SKM-1 (cell line): Measurements from ENCODE around the gene MAPK8.

ENCODE experiments used
- DNase-seq: peaks from one replicate; lab custom pipeline; 2025; ENCODE audit not compliant: unreplicated experiment; lab: John Stamatoyannopoulos, UW

The MAPK8 gene

DNA sequence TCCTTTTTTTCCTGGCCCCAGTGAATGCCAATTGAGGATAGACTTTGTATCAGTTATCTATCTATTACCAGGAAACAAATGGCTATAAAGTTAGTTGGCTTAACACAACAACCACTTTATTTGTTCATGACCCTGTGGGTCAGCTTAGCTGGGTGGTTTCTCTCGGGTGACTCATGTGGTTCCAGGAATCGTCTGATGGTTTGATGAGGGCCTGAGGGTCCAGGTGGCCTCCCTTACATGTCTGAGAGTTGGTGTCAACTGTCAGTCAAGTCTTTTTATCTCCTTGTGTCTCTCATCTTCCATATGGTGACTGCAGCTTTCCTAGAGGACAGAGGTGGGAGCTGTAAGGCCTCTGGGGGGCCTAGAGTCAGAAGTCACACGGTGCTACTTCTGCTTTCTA is 15.3 kb upstream of the MAPK8 start:
- no peak for DNase-seq

DNA sequence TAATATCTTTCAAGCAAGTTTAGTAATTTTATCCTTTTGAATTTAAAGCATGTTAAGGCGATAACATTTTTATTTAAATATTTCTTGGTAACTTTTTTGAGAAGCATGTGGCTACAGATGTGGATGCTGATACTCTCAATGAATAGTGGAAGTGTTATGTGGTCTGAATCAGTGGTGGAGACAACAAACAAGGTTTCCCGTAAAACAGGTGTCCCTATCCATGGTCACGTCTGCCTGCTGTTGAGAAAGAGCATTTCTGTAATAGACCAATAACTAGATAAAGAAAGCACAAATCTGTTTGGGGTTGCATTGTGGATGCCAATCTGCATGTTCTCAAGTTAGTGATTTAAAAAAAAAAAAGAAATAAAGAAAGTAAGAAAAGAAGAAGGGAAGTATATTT is 13.9 kb upstream of the MAPK8 start:
- DNase-seq: no peak

DNA sequence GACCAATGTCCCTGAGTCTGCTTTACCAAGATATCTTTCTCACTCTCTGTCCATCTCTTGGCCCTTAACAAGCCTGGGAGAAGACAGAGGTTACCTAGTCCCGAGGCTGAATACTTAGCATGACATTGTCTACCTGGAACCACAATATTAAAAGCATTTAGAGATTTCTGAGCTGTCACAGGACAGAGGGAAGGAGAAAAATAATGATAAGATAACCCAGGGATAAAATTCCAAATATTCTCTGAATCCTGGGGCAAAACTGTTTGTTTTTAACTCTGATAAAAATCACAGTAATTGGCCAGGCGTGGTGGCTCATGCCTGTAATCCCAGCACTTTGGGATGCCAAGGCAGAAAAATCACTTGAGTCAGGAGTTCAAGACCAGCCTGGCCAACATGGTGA is 12.0 kb upstream of the MAPK8 start:
- DNase-seq: no peak

DNA sequence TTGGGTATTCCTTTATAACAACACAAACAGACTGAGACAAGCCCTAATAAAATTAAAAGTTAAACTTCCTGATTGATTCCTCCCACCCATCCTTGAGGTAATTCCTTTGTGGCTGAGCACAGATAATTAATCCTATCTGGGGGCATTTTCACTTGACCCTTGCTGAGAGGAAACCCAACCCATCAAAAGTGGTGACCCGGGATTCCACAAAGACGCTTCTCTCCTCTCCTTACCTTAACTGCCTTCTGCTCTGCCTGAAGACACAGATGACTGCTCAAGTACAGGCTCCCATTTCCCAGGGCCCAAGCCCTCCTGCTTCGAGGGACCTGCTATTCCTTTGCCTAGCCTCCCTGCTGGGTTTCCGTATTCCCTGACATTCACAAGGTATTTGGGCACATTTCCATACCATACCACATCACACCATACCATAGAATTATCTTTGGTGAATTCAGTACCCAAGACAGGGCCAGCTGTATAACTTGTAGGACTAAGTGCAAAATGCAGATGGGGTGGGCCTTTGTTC is 9.8 kb upstream of the MAPK8 start:
- no peak for DNase-seq

DNA sequence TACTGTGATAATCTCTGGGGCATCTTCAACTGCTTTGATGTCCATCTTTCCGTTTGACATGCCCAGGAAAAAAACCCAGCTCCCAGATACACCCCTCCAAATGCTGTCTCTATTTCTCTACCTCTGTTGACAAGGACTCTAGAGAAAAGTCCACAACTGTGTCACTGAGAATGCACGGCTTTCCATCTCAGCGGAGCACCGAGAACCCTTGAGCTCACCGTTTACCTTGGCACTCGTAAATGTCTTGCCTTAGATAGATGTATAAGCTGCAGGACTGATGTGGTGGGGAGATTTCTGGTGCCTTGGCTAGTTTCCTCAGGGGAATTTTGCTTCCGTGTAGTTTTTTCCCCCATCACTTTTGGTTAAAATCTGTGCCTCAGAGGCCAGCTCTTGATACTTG is 7.4 kb upstream of the MAPK8 start:
- no peak for DNase-seq

DNA sequence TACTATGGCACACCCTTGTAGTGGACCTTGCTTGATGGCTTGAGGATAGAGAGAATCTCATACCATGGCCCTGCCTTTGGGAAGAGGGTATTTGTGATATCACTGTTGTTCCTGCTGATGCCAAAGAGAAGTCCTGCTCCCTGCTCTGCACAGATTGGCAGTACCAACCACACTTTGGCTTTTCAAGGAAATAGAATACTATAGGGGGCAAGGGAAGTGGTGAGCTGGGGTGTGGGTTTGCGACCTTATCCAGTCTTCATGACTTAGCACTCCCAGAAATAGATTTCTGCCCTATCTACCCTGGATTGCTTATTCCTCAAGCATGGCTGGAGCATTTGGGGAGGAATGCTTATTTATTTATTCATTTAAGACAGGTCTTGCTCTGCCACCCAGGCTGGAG is 6.8 kb upstream of the MAPK8 start:
- no peak for DNase-seq

DNA sequence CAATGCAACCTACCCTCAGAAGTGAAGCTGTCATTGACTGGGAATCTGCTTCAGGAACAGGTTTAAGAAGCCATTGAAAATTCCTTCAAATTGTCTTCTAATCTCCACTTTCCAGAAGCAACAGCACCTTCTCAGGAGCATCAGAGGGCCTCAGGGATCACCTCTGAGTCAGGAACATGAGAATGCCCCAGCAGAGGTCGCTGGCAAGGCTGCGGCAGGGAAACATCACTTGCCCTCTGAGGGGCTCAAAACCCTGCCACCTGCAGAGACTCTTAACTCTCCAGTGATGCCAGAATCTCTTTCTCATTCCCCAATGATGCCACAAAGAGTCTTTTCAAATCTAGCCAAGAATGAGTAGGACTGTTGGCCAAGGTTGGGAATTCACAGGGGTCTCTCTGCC is 5.9 kb upstream of the MAPK8 start:
- DNase-seq: no peak

DNA sequence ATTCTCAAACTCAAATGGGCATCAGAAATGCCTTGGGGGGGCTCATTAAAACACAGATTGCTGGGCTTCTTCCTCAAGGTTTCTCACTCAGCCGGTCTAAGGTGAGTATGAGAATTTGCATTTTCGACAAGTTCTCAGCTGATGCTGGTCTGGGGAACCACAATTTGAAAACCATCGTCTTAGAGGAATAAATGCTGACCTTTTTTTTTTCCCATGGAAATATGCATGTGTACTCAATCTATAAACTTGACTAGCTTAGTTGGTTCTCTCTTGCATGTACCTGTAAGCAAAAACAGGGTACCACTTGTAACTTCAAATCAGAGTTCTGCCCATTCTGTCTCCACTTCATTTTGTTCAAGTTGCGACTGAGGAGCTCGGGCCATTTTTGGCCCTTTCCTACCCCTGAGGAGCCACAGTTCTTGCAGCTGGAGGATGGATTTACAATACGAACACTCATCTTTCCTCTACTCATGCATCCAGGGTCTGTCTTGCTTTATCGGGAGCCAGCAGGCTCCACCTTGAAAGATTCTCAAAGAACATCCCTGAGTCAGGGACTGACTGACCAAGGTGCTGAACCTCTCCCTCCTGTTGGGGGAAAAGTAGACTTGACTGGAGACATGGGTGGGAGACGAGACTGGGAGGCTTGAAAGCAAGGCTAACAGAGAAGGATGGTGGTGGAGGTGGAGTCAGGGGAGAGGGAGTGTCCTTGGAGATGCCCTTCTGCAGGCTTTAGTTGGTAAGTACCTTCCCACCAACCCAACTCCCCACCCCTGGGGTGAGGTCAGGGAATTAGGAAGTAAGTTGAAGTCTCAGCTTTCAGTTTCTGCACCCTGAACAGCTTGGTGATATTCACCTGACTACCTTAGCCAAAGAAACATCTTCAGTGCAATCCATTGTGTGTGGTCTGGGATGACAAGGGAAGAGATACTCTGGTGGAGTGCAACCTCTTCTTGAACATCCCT is 3.7 kb upstream of the MAPK8 start:
- no peak for DNase-seq

DNA sequence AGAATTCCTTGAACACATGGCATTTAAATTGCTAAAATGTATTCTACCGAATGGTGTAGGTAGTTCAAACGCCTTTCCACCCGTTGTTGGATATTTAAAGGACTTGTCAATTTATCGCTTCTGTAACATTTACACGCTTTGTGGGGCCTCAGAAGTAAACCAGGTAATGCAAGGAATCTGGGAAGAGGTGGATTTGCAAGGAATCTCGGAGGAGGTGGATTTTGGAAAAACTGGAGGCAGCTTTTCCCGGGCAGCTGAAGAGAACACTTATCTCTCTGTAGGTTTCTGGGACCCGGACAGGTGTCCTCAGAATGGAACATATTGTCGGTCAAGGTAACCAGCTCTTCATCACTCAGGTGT is 592 bp upstream of the MAPK8 start:
- DNase-seq: no peak

DNA sequence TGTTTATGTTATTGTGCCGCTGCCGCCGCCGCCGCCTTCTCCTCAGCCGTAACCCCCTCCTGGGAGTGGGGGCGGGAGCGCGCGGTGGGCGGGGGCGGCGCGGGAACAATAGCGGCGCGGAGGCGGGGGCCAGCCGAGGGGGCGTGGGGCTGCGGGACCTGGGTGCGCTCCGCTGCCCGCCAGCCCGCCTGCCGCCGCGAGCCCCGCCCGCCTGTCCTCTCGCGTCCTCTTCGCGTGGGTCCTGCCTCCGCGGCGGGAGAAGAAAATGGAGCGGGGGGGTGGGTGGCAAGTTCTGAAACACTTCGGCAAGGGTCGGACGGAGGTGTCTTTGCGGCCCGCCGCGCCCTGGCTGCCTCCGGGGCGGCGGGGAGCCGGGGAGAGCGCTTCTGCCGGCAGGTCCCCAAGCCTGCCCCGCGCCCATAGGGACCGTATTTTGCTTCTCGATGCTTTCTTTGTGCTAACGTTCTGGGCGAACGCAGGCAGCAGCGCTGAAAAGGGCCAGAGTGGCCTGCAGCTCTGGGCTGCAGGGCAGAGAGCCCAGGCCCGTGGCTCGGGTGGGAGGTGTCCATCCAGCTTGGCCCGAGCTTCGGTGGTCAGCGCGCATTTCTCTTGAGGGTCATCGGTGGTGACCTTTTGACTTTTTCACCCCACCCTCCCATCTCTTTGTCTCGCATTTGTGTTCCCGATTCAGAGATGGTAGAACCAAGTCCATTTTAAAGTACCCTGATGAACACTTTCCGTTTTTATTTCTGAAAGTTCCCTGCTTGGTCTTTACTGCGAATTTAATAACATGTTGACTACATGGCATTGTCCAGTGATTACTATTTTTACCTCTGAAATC is 613 bp downstream of the MAPK8 start:
- no peak for DNase-seq

DNA sequence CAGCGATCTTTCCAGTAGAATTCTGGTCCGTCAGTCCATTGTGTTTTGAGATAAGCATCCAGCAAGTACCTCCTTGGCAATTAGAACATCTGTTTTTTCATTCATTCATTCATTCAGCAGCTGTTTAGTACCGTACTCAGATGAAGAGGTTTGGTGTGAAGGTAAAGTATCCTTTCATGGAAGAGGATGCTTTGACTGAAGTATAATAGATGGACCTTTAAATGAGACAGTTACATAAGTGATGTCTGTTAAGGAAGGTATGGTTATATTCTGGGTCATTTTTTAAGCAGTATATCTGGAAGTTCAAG is 1.2 kb downstream of the MAPK8 start:
- no peak for DNase-seq

DNA sequence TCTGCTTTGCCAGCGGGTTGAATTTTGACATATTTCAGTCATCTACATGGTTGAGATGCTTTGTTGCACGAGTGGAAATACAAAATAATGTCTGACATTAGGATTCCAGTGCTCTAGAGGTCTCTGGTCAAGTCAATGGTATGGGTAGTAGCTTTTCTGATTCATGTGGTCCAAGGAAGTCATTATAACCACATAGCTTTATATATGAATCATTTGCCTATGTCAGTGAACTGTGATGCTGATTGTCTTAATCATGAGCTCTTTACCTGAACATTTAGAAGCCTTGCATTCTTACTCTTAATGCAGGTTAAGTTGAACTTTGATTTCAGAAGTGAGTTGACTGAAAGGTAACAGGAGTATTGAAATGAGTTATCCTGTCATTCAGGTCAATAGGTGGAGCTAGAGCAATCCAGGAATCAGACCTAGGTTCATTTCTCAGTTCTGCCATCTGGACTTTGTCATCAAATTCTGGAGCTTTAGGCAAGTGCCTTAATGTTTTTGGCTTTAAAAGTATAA is 3.3 kb downstream of the MAPK8 start:
- no peak for DNase-seq

DNA sequence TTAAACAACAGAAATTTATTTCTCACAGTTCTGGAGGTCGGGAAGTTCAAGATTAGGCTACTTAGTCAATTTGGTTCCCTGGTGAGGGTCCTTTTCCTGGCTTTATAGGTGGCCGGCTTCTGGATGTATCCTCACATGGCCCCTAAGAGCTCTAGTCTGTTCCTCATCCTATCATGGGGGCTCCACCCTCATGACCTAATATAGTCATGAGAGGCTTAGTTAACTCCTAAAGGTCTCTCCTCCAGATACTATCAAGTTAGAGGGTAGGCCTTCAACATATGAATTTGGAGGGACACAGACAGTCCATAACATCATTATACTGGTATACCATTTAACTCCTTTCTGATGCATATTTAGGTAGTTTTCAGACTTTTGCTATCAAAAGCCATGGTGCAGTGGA is 7.6 kb downstream of the MAPK8 start:
- no peak for DNase-seq

DNA sequence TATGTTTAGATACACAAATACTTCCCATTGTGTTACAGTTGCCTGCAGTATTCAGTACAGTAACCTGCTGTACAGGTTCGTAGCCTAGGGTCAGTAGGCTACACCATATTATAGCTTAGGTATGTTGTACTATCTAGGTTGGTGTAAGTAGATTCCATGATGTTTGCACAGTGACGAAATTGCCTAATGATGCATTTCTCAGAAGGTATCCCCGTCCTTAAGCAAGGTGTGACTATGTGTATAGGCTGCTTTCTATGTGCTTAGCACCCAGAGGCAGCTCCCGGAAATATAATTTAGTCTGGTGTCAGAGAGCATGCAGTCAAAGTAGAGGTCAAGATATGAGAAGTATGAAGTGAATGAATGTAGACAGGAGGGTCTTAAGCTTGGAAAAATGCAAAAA is 9.8 kb downstream of the MAPK8 start:
- DNase-seq: no peak

DNA sequence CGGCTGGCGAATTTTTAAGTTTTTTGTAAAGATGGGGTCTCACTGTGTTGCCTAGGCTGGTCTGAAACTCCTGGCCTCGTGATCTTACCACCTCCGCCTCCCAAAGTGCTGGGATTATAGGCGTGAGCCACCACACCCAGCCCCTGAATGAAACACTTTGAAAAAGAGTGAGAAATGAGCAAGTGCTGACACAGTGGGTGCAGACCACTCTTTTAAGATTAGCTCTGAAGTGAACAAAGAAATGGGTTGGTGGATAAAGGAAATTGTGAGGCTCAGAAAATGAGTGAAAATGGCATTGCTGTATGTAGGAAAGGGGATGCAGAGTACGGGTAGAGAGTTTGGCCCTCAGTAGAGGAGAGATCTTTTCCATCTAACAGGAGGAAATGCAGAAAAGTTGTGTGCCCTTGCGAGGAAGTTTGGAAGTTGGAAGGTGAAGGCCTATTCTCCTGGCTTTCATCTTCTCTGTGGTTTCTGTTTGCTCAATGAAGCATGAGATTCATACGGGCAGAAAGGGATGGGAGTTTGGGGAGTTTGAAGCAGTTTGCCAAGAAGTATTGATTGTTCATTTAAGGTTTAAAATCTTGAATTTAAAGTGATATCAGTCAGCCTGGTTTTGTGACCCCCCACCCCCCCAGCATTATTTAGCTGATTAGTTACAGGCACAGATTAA is 11.0 kb downstream of the MAPK8 start:
- no peak for DNase-seq

DNA sequence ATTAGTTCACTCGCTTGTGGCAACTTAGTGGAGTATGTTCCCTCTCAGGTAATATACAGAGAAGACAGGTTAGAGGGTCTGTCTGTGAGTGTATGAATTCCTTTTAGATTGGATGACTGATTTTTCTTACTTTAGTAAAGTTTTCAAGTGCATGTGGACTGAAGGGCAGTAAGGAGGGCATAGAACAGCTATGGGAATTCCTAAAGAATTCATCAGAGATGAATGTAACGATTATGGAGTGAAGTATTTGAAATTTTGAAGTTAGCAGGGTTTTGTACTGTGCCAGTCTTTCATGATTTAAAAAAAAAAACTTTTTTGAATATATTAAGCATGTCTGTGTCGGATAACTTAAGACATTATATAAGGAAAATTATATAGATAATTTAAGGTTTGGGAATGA is 15.5 kb downstream of the MAPK8 start:
- no peak for DNase-seq

DNA sequence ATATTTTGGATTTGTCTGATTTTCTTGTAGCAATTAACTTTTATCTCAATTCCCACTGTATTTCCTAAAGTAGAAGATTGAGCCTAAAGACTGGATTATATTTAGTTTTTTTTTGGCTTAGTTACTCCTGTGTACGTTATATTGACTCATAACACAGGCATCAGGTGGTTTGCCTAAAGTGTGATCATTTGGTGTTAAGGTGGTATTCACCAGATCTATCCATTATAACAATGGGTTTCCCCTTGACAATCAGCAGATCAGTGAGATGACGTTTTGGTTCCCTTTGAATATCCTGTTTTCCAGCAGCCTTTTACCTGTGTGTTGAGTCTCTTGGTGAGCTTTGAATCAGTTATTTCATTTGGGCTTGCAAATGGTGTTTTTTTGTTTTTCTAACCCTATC is 18.1 kb downstream of the MAPK8 start:
- no peak for DNase-seq

DNA sequence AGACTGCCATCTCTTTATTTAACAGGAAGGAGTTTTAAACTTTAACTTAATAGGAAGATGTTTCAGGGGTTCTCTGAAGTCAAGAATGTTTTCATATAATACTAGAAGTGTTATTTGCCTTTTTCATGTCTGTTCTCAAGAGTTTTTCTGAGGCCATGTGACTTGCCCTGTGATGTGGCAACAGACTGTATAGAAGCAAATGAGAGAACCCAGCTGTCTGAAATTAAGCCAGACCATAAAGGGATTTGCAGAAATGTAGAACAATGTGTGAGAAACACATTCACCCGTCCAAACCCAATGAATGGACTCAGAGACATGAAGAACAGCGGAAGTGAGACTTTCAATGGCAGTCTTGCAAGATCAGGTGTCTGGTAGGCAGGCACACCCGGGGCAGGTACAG is 23.8 kb downstream of the MAPK8 start:
- DNase-seq: no peak

DNA sequence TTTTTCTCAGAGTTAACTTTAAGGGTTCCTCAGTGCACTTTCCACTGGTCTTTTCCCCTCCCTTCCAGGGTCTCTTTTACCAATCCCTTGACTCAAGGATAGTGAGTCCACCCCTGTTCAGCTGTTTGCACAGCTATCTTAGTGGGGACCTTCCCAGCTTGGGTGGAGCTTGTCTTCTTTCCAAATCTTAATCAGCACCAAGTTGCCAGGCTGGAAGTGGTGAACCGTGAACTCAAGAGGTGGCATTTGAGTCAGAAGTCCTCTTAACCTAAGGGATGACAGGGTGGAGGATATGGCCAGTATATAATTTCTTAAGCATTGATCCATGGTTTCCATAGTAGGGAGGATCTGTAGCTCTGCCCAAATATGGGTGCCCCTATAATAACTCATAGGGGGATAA is 25.0 kb downstream of the MAPK8 start:
- DNase-seq: no peak

DNA sequence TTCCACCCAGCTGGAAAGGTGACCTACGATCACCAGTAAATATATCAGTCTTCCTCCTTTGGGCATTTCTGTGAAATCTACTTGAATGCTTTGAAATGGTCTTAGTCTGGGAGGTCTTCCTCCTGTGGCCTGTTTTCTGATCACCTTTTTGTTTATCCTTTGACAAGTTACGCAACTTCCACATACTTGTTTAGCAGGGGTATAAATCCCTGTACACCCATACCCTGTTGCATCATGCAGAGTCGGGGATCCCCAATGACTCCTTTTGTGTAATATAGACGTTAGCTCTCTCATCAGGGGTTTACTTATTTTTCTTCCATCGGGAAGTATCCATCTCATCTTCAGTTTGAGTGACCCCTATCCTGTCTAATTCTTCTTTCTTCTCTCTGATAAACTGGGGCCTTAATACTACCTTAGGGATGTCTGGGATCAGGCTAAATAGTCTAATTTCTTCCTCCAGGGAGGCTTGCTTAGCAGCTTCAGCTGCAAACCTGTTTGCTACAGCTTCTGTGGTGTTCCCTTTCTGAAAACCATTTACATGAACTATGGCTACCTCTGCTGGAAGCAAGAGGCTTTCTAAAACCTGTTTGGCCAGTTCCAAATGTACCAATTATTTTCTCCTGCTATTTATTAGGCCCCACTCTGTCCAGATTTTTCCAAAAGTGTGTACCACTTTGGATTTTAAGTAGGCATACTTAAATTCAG is 25.8 kb downstream of the MAPK8 start:
- DNase-seq: no peak

DNA sequence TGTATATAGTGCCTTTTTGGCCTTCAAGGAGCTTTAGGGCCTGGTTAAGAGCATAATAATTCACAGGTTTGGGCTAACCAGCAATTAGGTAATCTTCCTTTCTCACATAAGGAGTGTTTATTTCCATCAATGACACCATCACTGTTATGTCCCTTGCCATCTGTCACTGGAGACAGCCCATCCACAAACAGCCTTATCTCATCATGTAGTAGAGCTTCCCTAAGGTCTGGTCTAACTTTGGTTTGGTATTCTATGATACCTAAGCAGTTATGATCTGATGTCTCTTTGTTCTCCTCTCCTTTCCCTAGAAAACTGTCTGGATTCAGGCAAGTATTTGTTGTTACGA is 26.4 kb downstream of the MAPK8 start:
- no peak for DNase-seq
